Thyroid gland (tissue), 4 donors: Measurements from ENCODE around the gene MS4A6E.

Experiments
- CTCF ChIP-seq, 6 experiments: fragments of 200-600 bp in 3 of 6; fragments of 450-650 bp in 3 of 6; sonication (generic) in 3 of 6; IDR thresholded peaks; one replicate each; pipeline ENCODE4 v1.5.1; 2016 to 2019; ENCODE audit warnings: antibody characterized with exemption in 6 of 6, mild to moderate bottlenecking in 2 of 6, inconsistent platforms in 1 of 6, moderate library complexity in 1 of 6
- POLR2A ChIP-seq, 2 donors: fragments of 450-650 bp; IDR thresholded peaks; one replicate each; pipeline ENCODE4 v1.6.1; 2017; ENCODE audit warnings: antibody characterized with exemption in 2 of 2, mild to moderate bottlenecking in 2 of 2, moderate library complexity in 1 of 2

GRCh38 chr11:60316317-60316716, 10.7 kb upstream of the MS4A6E start:
- no peak for TF ChIP-seq POLR2A (IDR thresholded peaks at IDR 0.05)
- no peak for TF ChIP-seq CTCF (IDR thresholded peaks at IDR 0.05)
